EH (cell line): Measurements from ENCODE around the gene CROCC.

Experiments
- DNase-seq: peaks from one replicate; pipeline ENCODE4 v3.0.0-alpha.2; 2015; ENCODE audit warnings: low read depth

CROCC gene

DNA sequence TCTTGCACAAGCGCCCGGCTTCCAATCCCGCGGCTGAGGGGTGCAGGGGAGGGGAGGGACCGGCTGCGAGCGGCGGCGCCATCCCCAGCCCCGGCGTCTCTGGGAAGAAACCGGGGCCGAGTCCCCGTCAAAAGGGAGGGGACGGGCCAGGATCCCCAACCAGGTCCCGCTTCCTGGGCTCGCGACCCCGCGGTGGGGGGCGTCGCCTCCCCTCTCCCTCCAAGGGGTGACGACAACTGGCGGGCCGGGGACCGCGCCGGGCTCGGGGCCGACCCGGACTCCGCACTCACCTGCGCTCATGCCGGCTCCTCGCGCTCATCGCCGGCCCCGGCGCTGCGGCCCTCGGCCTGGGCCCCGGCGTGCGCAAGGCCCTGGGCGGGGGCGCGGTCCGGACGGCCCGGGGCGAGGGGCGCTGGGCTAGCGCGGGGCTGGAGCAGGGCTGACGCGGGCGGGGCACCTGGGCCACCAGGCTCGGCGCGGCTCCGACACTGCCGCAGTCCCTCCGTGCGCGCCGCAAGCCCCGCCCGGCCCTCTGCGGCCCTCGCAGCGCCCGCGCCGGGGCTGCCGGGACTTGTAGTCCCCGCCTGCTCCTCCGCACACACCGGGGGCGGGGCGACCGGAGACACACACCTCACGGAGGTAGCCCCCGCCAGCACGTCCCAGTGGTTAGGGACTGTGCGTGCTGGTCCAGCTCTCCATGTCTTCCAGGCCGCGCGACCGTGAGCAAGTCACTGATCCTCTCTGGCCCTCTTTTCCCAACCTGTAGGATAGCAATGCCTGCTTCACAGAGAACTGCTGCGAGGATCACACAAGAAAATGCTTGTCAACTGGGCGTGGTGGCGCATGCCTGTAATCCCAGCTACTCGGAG is 89.9 kb downstream of the CROCC start, which contains the start of gene ATP13A2:
Gene ATP13A2 (minus strand): TSS at position 490 of the 869 bp plus-strand sequence. CDS start 190 bp downstream, at position 300.
- DNase-seq = peak; percentile 72

DNA sequence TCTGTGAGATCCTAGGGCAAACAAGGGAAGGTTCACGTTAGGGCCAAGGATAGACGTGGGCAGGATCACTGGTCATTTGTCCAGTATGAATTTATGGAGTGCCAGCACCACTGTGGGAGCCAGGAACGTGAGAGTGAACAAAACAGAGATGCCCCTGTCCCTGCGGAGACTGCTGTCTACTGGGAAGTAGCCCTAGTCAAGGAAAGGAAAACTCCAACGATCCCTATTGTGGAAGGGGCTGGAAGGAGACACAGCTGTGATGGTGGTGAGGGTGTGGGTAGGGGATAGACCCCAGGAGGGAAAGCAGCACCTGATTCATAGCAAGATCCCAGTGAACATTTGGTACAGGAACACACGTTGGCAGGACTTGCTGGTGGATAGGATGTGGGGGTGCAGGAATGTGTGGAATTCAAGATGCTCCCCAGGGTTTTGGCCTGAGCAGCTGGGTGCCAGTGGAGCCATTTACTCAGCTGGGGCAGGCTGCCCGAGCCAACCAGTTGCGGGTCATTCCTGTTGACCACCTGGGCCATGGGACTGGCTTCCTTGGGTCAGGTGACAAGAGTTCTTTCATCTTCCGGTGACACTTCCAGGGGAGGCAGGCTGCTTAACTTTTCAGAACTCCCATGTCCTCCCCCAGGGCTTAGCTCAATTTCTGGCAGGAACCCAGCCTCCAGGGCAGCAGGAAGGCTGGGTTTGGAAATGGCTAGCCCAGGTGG is 91.2 kb downstream of the CROCC start:
- DNase-seq = peak; percentile 62

DNA sequence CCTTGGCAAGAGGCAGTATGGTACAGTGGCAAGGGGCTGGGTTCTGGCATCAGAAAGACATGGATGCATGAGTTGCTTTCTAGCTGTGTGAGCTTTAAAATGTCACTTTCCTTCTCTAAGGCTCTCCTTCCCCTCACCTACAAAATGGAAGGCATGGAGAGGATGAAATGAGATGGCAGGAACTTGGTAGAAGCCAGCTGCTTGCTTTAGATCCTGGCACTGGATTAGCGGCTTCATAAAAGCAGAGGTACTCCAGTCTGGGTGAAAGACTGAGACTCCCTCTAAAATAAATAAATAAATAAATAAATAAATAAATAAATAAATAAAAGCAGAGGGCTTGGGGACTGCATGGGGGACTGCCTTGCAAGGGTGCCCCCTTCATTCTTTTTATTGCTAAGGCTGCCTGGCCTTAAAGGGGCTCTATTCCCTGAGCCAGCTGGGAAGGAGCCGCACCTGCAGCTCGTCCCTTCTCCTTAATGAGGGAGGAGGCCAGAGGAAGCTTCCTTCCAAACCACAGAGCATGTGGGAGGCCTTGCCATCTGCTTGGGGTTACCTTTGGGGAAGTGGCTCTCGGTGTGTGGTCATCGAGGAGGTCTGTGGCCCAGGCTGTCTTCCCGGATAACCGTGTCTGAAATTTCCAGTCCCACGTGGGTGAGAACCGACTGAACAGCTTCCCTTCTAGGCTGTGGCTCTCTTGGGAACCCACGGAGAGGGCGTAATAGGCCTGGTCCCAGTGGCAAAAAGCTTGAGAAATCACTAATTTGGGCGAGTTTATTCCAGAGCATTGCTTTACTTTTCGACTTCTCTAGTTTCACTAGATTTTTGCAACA is 92.0 kb downstream of the CROCC start:
- no peak for DNase-seq

DNA sequence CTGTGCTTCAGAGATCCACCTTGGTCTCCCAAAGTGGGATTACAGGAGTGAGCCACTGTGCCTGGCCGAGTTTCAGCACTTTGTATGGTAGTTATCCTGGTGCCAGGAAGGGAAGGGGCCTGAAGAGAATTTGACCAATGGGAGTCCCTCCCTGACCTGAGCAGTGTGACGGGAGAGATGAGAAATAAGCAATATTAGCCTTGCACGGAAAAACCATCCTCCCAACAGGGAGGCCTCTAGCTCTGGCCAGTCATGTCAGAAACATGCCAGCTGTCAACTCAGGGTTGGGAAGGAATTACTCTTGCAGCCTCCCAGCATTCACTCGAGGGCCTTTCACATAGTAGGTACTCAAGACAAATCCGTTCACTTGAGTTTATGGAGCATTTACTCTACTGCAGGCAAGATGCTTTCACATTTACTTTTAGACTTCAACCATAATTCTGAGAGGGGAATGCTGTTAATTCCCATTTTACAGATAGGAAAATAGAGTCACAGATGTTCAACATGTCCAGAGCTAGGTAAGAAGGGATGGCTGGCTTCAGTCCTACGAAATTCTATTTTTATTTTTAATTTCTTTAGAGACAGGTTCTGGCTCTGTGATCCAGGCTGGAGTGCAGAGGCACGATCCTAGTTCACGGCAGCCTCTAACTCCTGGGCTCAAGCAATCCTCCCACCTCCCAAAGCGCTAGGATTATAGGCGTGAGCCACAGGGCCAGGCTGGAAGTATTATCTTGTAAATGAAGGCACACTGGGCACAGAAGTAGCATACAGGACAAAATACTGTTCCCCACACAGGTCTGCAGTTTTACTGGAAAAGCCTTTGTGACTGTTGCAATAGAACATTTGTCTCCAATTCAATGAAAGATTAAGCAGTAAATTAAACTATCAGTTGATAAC is 93.2 kb downstream of the CROCC start:
- DNase-seq = no peak

DNA sequence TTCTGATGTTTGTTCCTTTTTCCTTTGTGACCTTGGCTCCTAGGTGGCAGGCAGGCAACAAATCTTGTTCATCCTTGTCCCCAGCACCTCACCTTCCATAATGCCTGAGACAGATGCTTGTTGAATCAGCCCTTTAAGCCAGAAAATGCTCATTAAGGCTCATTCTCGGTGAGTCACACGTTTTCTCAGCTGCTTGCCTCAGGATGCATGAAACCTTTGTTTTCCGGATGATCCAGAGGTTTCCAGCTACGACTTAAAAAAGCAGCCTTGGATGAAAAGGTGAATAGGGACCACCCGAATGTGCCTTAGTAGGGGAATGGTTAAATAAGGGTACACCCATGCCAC is 94.6 kb downstream of the CROCC start:
- peak; percentile 76 for DNase-seq

DNA sequence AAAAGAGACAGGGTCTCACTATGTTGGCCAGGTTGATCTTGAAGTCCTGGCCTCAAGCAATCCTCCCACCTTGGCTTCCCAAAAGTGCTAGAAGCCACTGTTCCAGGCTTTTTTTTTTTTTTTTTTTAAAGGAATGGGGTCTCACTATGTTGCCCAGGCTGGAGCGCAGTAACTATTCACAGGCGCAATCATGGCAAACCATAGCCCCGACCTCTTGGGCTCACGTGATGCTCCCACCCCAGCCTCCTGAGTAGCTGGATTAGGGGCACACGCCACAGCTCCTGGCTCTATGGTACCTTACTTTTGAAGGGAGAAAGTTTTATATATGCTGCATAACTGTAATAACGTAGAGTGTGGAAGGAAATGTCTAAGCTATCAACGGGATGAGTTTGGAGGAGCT is 95.7 kb downstream of the CROCC start:
- no peak for DNase-seq

DNA sequence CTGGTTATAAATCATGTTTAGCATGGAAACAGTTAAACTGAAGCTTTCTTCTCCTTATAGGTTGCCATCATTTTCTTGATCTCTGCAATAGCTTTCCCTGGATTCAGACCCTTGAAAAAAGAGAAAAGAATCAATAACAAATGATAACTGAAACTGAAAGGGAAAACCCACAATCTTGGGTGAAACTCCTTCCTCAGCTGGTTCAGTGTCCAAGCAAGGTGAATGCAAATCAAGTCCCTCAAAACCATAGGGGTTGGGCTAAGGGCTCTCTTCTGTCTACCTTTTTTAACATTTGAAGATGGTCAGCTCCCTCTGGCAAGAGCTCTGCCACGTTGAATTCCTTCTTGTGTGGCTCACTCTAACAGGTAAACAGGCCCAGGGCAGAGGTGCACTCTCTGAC is 97.1 kb downstream of the CROCC start:
- DNase-seq = no peak

DNA sequence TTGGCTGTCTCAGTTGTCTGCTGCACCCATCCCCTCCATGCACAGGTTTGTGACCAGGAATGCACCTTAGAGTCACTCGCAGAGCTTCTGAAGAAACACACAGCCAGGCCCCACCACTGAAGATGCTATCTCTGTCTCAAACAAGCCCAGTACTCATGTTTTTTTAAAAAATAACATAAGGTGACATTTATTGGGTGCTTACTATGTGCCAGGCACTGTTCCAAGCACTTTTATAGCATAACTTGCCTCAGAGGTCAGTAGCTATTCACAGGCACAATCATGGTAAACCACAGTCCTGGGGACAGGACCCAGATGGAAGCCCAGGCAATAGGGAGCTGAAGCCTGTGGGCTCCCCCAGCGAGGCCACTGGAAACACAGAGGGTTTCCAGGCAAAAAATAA is 98.8 kb downstream of the CROCC start:
- DNase-seq = peak; percentile 74

DNA sequence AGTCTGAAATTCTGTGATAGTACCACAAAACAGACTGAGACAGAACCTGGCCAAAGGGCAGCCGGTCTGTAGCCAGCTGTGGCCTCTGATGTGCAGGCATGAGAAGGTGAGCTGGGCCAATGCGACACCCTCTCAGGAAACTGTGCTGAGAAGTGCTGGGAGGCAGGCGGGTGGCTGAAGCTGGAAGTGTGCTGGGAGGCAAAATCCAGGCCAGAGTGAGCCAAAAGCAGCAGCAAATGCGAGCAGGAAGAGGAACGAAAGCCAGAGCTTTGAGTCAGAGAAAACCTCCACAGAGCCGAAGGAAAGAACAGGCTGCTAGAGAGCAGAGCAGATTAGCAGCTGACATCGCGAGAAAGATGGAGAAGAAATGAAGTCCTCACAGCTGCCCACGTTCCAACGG is 100.2 kb downstream of the CROCC start:
- no peak for DNase-seq
